ENCODE measurements around the gene ENOX1.
"Not testable (repeated sequence)": the region's sequence is repeated elsewhere in the genome, so short reads cannot be mapped to it uniquely, and the experiment has no call there.

The ENOX1 gene

GRCh38 chr13:43370842-43371241 is 415.9 kb downstream of the ENOX1 start:
- DNase-seq: no peak

GRCh38 chr13:43369319-43369718 is 417.5 kb downstream of the ENOX1 start:
- DNase-seq: no peak

GRCh38 chr13:43368003-43368402 is 418.8 kb downstream of the ENOX1 start:
- no peak for DNase-seq

GRCh38 chr13:43365039-43365344 is 421.8 kb downstream of the ENOX1 start:
- no peak for DNase-seq

GRCh38 chr13:43364210-43365038 is 422.3 kb downstream of the ENOX1 start:
- DNase-seq: no peak

GRCh38 chr13:43363156-43363953 is 423.4 kb downstream of the ENOX1 start:
- no peak for DNase-seq

- no peak for DNase-seq
Observed at GRCh38 chr13:43362556-43362955, 424.2 kb downstream of the ENOX1 start.

- no peak for DNase-seq
Observed at GRCh38 chr13:43360892-43361610, 425.7 kb downstream of the ENOX1 start.

GRCh38 chr13:43360171-43360570 is 426.6 kb downstream of the ENOX1 start:
- DNase-seq: peak; percentile 48

GRCh38 chr13:43359536-43359935 is 427.2 kb downstream of the ENOX1 start:
- no peak for DNase-seq

- peak; percentile 10 for DNase-seq
Observed at GRCh38 chr13:43357564-43357963, 429.2 kb downstream of the ENOX1 start.

- peak; percentile 70 for DNase-seq
Observed at GRCh38 chr13:43356567-43356966, 430.2 kb downstream of the ENOX1 start.

- no peak for DNase-seq
Observed at GRCh38 chr13:43355774-43356173, 431.0 kb downstream of the ENOX1 start.

GRCh38 chr13:43354153-43354945 is 432.4 kb downstream of the ENOX1 start:
- no peak for DNase-seq

- no peak for DNase-seq
Observed at GRCh38 chr13:43353631-43354030, 433.1 kb downstream of the ENOX1 start.

GRCh38 chr13:43351612-43352011 is 435.2 kb downstream of the ENOX1 start:
- DNase-seq: not testable (repeated sequence)

- DNase-seq: peak; percentile 48
Observed at GRCh38 chr13:43348397-43348796, 438.4 kb downstream of the ENOX1 start.

GRCh38 chr13:43347877-43348276 is 438.9 kb downstream of the ENOX1 start:
- DNase-seq: no peak

- DNase-seq: no peak
Observed at GRCh38 chr13:43346427-43346826, 440.3 kb downstream of the ENOX1 start.

GRCh38 chr13:43343645-43344044 is 443.1 kb downstream of the ENOX1 start:
- no peak for DNase-seq

- no peak for DNase-seq
Observed at GRCh38 chr13:43339805-43340550, 446.8 kb downstream of the ENOX1 start.

Data from MV-4-11 (cell line).